Stimulated activated CD8-positive, alpha-beta memory T cell treated with anti-CD3 and anti-CD28 coated beads, Interleukin-4, amount 100 ng/mL, for 4 hours (primary cell): ENCODE results near the gene RIC3.

Experiments used
- DNase-seq, 2 donors: peaks; one replicate each; pipeline ENCODE4 v3.0.0-alpha.2; 2020; ENCODE audit warnings: low read depth in 2 of 2, low spot score in 1 of 2

Gene RIC3

GRCh38 chr11:8103909-8104308 lies 64.9 kb downstream of the RIC3 start:
- DNase-seq = no peak

GRCh38 chr11:8102965-8103364 lies 65.9 kb downstream of the RIC3 start:
- no peak for DNase-seq

GRCh38 chr11:8102296-8102915 lies 66.4 kb downstream of the RIC3 start:
- DNase-seq = no peak

GRCh38 chr11:8101421-8101820 lies 67.4 kb downstream of the RIC3 start:
- DNase-seq = no peak

GRCh38 chr11:8100605-8101004 lies 68.2 kb downstream of the RIC3 start:
- no peak for DNase-seq

GRCh38 chr11:8100158-8100557 lies 68.7 kb downstream of the RIC3 start:
- no peak for DNase-seq

GRCh38 chr11:8099291-8099899 lies 69.4 kb downstream of the RIC3 start:
- DNase-seq = peak; percentile 21 to 66

DNA sequence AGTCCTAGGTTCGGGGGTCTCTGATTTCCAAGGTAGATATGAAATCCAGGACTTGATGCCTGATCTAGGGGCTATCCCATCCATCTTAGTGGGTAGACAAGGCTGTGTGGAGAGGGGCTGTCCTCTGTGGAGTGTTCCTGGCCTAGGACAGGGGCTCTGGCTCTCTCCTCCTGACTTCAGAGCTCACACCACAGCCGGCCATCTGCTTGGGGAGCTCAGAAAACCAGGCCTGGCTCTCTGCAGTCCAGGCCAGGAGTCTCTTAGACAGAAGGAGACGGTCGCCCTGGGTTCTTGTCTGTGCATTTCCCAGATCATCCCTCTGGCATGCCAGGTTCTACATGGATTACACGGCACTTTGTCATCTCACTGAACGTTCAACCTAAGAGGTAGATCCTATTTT lies 69.9 kb downstream of the RIC3 start:
- no peak for DNase-seq

GRCh38 chr11:8098361-8098760 lies 70.5 kb downstream of the RIC3 start:
- DNase-seq = no peak

GRCh38 chr11:8097926-8098325 lies 70.9 kb downstream of the RIC3 start:
- DNase-seq = no peak

DNA sequence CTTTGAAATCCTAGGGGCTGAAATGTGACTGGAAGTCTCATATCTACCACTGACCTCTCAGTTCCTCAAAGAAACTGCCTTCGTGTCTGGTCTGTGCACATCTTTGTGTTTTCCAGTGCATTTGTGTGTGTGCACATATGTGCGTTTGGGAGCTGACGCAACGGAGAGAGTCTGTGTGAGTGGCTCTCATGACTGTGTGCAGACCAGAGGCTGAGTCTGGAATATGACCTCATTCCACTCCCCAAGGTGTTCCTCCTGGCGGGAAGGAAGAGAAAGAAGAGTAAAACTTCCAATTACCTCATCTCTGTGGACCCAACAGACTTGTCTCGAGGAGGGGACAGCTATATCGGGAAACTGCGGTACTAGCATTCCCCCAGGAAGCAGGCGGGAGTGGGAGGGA lies 71.4 kb downstream of the RIC3 start:
- no peak for DNase-seq

DNA sequence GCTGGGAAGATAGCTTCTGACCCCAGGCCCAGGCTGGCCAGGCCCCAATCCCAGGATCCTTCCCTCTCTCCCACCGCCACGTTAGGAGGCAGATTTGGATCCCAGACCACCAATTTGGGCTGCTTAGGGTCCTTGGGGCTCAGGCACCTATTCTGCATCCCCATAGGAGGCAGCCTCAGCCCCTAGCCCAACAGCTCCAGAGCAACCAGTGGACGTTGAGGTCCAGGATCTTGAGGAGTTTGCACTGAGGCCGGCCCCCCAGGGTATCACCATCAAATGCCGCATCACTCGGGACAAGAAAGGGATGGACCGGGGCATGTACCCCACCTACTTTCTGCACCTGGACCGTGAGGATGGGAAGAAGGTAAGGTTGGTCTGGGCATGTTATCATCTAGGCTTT lies 71.8 kb downstream of the RIC3 start:
- no peak for DNase-seq

GRCh38 chr11:8096575-8096974 lies 72.2 kb downstream of the RIC3 start:
- DNase-seq = no peak

DNA sequence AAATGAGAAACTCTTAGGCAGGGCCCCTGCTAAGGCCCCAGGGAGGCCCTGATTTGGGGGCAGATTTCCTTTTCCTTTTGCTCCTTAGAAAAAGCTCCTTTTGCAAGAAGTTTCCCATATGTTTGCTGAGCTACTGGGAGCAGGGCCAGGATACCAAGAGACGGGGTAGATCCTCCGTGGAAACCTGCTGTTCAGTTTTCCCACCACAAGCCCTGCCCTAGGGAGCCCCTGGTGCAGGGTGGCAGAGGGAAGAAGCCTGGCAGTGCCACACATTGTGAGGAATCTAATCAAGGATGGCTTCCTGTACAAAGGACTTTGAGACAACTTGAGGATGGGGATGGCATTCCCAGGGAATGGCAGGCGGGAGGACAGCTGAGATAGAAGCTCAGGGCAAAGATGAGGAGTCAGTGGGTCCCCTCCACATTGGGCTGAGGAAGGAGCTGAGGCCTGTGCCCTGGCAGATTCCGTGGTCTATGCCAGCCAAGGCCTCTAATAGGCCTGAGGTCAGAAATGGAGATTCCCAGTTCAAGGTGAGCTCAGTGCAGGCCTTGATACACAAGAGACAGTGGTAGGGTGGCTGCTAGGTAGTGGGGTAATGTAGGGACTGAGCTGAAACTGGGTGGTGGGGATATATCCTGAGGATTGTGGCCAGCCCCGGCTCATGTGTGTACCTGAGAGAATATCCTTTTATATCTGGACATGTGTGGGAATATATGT lies 72.9 kb downstream of the RIC3 start:
- DNase-seq = no peak

- no peak for DNase-seq
These were observed 73.5 kb downstream of the RIC3 start for GRCh38 chr11:8095371-8095770.

GRCh38 chr11:8094656-8095055 lies 74.2 kb downstream of the RIC3 start:
- DNase-seq = no peak

GRCh38 chr11:8093931-8094575 lies 74.8 kb downstream of the RIC3 start:
- DNase-seq = no peak

- DNase-seq = no peak
These were observed 76.0 kb downstream of the RIC3 start for GRCh38 chr11:8092587-8093424.

- no peak for DNase-seq
These were observed 77.1 kb downstream of the RIC3 start for GRCh38 chr11:8091721-8092120.

DNA sequence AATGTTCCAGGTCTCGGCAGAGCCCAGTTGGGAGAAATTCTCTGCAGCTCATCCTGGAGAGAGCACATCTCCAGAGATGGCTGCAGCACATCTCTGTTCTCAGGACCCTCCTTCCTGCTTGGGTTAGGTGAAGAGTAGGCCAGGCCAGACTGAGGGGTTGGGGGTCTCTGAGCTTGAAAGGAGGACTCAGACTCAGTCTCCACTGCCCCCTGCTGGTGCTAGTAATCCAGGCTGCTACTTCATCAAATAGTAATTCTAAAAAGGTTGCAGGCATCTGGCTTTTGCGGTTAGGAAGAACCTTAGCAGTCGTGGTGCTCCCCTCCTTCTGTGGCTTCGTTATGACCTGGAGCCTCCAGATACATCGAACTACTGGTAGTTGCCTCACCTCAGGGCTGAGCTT lies 78.1 kb downstream of the RIC3 start:
- no peak for DNase-seq

DNA sequence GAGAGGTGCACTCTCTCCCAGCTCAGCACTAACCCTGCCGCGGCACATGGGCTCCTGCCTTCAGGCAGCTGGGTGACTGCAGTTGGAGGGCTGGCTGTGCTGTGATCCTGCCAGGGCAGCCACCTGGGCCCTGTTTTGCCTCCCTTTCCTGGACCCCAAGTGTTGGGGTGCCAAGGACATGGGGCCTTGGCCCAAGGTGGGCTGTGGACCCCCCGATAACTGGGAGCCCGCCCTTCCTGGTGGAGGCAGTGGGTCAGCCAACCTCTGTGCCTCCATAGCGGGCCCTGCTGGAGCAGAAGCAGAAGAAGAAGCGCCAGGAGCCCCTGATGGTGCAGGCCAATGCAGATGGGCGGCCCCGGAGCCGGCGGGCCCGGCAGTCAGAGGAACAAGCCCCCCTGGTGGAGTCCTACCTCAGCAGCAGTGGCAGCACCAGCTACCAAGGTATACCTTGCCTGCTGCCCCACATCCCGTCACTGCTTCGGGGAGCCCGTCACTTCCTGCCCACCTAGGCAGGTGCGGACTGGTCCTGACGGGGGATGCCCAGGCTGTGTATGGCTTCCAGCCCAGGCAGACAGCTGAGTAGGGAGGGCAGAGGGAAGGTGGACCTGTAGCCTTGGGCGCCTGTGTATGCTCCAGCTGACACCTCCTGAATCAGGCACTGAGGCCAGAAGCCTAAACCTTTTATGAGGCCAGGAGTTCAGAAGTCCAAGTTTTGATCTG lies 78.9 kb downstream of the RIC3 start:
- no peak for DNase-seq
